GM12891 (cell line): Measurements from ENCODE around the gene COLEC11.

Experiments
- POLR2A ChIP-seq: IDR thresholded peaks from 2 replicates; pipeline ENCODE4 v1.6.1; 2011; ENCODE audit warnings: low read depth, low read length, control low read depth
- POLR2AphosphoS5 ChIP-seq: IDR thresholded peaks from 2 replicates; pipeline ENCODE4 v1.6.1; 2011; ENCODE audit warnings: low read depth, low read length, control low read depth
- TAF1 ChIP-seq: IDR thresholded peaks from 2 replicates; pipeline ENCODE4 v1.6.1; 2011; ENCODE audit warnings: low read depth, low read length, control low read depth

- TF ChIP-seq POLR2AphosphoS5 (no peak), POLR2A (no peak), TAF1 (no peak)
These were observed 63.0 kb downstream of the COLEC11 start, which contains the start of gene ALLC for GRCh38 chr2:3657881-3658280.
